Stimulated activated CD8-positive, alpha-beta memory T cell treated with anti-CD3 and anti-CD28 coated beads, Interleukin-12 subunit alpha, Interleukin-12 subunit beta, amount 100 ng/mL, for 1 hour (primary cell): Measurements from ENCODE around the gene KCNRG.
"Not testable (repeated sequence)": the region's sequence is repeated elsewhere in the genome, so short reads cannot be mapped to it uniquely, and the experiment has no call there.

ENCODE experiments used
- DNase-seq: peaks from one replicate; pipeline ENCODE4 v3.0.0-alpha.2; 2020; ENCODE audit warnings: low read depth

KCNRG gene

DNA sequence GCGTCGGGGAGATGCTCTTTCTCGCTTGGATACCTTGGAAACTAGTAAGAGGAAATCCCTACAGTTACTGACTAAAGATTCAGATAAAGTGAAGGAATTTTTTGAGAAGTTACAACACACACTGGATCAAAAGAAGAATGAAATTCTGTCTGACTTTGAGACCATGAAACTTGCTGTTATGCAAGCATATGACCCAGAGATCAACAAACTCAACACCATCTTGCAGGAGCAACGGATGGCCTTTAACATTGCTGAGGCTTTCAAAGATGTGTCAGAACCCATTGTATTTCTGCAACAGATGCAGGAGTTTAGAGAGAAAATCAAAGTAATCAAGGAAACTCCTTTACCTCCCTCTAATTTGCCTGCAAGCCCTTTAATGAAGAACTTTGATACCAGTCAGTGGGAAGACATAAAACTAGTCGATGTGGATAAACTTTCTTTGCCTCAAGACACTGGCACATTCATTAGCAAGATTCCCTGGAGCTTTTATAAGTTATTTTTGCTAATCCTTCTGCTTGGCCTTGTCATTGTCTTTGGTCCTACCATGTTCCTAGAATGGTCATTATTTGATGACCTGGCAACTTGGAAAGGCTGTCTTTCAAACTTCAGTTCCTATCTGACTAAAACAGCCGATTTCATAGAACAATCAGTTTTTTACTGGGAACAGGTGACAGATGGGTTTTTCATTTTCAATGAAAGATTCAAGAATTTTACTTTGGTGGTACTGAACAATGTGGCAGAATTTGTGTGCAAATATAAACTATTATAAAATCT lies 2.7 kb upstream of the KCNRG start:
- DNase-seq = no peak

DNA sequence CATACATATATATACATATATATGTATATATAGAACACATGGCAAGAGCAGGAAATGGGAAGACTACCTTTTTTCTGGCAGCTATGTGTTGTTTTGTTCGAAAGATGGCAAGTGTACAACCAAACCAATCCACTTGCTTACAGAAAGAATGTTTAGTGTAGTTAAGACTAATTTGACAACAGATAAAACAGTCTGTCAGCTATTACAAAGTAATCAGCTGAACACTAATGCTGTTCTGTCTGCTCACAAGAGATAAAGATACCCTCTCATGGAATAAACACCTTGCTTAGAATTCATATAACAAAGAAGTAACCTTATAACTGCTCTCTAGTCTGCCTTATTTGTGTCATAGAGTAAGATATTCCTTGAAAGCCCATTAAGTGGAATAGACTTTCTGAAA lies 858 bp upstream of the KCNRG start:
- DNase-seq = no peak

DNA sequence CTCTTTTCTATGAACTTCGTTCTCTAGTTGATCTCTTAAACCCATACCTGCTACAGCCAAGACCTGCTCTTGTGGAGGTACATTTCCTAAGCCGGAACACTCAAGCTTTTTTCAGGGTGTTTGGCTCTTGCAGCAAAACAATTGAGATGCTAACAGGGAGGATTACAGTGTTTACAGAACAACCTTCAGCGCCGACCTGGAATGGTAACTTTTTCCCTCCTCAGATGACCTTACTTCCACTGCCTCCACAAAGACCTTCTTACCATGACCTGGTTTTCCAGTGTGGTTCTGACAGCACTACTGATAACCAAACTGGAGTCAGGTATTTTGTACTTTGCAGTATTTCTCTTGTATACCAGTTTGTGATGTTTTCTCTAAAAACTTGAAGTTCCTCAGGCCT lies 506 bp downstream of the KCNRG start:
- no peak for DNase-seq

DNA sequence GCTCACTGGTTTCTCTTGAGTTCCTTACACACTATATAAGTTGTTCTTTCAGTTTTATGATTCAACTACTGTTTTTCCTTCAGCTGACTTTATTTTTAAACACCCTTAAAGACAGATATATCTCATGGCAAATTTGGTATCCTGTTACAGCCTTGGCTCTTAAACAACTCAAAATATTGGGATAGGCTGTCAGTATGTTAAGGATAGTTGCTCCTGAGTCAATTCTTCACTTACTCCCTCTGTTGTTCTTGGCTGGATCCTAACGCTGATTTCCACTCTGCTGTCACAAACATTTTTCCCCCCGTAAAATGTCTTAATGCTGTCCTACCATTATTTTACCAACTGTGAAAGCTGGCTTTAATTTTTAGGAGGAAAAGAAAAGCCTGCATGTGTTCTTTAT lies 1.2 kb downstream of the KCNRG start:
- no peak for DNase-seq

DNA sequence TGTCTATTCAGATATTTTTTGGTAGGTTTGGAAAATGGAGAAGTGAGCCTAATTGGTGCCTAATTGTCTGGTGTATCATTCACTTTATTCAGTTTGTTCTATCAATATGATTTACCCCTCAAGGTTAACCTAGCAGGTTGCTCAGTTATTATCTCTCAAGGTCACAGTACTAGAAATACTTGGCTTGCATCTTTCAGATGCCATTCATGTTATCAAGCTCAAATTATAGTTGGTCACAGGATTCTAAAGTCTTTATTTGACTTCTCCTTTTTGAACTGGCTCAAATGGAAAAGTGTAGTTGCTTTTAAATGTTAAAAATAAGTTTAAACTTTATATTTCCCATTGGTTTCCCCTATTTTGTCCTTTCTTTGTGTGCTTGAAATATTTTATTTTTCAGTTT lies 2.6 kb downstream of the KCNRG start:
- DNase-seq = no peak

DNA sequence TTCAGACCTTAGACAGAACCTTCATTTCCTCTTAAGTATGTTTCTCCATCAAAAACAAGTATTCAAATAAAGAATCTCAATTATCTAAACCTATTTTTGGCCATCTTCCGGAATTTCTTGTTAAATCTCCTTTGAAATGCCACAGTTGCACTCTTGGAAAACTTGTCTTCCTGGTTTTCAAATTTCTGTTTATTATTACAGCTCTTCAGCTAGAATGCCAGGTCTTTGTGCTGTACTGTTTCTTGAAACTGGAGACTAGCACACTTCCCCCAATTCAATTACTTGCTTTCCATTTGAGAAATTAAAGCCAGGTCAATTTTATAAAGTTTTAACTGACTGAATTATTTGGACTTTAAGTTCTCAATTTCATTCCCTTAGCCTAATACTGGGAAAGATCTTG lies 10.2 kb downstream of the KCNRG start:
- DNase-seq = no peak

DNA sequence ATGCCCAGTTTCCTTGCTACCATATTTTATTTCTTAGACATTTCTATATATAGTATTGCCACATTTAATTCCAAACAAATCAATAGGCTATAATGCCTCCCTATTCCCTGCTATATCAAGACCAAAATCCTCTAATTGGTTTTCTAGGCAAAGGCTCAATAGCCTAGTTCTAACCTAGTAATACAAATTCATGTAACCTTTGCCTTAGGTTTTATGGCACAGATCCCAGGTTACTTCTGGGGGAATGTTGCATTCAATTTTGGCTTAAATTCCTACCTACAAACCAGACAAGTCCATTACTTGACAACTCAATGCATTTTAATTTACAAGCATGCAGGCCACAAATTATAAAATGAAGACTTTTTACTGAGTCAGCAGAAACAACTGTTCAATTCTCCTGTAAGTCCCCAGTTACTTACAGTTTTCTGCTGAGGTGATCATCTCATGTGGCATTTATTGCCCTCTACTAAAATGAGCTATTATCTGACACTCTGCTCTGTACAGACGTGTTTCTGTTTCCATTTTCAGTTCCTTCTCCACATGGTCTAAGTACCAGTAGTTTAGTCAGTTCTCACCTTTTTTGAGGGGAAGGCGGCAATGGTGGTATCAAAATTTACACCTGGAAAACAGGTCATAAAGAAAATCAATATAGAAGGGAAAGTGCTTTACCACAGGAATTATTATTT lies 11.7 kb downstream of the KCNRG start:
- no peak for DNase-seq

DNA sequence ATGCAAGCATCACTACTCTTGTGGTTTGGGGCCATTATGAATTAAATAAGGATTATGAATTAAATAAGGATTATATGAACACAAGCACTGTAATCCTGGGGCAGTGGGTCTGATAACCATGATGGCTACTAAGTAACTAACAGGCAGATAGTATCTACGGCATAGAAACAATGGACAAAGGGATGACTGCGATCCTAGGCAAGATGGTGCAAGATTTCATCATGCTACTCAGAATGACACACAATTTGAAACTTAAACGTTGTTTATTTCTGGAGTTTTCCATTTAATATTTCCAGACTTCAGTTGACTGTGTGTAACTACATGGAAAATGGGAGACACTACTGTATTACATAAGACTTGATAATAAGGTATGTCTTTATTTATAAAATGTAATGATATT lies 15.1 kb downstream of the KCNRG start:
- DNase-seq = no peak

DNA sequence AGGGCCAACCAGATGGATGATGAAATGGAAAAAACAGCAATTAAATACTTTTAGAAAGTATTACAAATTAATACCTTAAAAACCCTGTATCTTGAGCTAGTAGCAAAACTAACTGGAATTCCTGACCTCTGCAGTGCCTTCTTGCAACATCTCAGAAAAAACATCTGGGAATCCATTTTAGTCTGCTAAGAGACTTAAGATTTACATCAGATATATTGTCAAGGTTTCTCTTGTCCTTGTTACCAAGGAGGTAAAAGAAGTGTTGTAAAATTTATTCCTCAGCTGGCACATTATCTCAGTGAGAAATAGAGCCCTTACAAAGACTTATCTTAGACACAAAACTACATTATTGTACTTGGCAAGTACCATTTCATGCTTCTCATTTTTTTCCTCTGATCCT lies 18.5 kb downstream of the KCNRG start:
- no peak for DNase-seq

DNA sequence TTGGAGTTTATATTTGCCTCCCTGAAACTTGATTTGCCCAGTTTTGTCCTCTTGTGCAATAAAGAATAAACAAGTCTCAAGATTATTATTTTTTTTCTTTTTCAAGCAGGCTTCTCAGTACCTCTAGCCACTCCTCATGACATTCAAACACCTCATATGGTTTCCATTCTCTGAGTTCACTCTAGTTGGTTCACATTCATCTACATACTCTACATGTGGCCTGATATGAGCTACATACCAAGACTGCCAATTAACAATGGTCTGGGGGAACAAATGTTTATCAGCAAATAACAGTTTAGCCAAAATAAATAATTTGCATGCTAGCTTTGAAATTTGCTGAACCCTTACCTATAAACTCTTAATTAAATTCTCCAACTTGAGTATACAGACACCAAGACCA lies 22.5 kb downstream of the KCNRG start:
- no peak for DNase-seq

DNA sequence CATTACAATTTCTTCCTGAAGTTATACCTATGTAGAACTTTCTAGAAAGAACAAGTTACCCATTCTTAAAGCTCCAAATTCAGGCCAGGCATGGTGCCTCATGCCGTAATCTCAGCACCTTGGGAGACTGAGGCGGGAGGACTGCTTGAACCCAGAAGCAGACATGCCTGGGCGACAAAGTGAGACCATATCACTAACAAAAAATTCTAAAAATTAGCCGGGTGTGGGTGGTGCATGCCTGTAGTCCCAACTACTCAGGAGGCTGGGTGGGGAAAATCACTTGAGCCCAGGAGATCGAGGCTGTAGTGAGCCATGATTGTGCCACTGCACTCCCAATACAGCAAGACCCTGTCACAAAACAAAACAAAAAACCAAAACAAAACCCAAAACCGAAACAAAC lies 23.0 kb downstream of the KCNRG start:
- no peak for DNase-seq

DNA sequence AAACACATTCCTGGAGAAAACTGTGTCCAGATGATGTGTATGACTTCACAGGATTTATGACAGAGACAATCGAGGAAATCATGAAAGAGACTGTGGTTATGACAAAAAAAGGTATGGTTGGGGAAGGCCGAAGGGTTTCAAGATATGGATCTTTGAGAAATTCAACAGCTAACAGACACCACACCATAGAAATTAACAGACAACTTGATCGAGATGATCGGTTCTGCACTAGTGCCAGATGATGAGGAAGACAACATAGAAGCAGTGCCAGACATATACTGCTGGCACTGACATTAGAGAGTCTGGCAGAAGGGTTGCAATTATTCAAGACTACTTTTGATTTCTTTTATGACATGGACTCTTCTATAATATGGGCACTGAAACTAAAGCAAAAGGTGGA lies 37.2 kb downstream of the KCNRG start:
- no peak for DNase-seq

DNA sequence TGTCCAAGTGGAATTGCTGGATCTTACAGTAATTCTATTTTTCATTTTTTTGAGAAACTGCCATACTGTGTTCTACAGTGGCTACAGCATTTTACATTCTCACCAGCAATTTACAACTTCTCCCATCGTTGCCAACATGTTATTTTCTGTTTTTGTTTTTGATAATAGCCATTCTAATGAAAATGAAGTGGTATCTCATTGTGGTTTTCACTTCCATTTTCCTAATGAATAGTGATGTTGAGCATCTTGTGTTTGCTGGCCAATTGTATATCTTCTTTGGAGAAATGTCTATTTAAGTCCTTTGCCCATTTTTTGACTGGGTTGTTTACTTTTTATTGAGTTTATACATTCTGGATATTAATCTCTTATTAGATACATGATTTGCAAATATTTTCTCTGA lies 38.6 kb downstream of the KCNRG start:
- no peak for DNase-seq

DNA sequence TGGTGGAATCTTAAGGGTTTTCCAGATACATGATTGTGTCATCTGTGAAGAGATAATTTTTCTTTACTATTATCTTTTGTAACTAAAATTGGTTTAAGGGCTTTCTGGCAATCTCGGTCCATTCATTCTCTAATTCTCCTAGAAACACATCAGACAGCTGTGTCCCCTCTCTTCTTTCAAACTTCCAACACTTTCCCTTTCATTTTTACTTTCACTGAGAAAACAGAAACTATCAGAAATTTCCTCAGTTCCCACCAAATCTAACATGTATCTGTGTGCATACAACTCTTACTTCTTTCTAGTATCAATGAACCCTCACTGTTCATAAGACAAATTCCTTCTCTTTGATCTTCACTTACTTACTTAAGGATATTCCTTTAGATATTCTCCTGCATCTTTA lies 40.2 kb downstream of the KCNRG start:
- no peak for DNase-seq

DNA sequence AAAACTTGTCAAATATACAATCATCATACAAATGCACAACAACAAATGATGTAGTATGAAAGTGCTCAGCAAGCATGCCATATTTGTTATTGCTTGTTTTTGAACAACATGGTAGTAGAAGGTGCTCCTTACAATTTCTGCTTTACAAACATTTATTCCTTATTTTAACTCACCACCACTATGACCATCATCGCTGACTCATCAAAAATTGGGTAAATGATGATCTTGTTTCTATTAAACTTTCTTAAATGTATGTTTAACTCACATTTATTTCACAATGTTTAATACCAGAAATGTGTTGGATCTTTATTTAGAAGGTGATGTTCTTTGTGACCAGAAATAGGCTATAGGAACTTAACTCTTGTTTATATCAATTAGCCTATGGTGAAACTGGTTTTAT lies 45.5 kb downstream of the KCNRG start:
- DNase-seq = no peak

DNA sequence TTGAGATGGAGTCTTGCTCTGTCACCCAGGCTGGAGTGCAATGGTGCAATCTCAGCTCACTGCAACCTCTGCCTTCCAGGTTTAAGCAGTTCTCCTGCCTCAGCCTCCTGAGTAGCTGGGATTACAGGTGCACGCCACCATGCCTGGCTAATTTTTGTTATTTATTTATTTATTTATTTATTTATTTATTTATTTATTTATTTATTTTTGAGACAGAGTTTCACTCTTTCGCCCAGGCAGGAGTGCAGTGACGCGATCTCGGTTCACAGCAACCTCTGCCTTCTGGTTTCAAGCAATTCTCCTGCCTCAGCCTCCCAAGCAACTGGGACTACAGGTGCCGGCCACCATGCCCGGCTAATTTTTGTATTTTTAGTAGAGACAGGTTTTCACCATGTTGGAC lies 47.1 kb downstream of the KCNRG start:
- not testable (repeated sequence) for DNase-seq

DNA sequence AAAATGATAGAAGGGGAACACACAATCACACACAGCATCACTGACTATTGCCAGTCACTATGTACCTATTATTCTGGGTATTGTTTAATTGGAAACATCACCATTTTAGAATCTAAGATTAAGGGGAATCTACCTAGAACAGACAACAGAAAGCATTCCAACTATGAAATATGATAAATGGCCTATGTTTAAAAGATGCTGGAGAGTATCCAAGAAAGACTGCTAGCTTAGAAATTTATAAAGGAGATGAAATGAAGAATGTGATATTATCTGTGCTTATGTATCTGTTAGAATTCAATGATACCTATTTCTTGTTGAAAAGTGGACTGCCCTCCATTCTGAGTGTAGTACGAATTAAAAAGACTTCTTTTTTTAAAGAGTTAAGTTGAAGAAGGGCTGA lies 50.5 kb downstream of the KCNRG start:
- DNase-seq = no peak

DNA sequence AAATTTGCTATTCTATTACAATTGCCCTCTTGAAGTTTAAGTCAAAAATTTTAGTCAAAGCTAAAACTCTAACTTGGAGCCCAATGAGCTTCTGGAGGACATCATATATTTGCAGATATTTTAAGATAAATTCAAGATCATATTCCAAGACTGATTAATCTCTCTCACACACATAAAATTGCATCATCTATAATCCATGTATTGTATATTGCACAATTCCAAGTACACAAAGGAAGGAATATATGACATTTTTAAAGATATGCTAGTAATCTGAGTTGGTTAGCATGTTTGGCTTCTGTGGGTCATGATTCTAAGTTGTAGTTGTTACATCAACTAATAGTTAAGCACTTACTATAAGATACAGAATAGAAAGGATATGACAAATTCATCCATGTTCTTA lies 53.3 kb downstream of the KCNRG start:
- no peak for DNase-seq

DNA sequence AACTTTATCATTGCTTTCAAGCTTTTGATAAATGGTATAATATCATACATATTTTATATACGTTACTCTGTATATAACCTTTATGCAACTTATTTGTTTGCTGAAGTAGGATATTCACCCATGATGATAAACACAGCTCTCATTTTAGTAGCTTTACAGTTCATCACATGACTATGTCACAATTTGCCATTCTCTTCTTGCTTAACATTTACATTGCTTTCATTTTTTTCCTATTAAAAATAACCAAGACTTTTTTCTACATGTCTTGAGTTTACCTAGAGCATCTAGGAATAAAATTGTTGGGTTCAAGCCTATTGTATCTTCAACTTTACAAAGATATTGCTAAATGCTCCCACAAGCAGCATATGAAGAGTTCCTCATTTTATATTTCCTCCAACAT lies 54.0 kb downstream of the KCNRG start:
- DNase-seq = no peak

DNA sequence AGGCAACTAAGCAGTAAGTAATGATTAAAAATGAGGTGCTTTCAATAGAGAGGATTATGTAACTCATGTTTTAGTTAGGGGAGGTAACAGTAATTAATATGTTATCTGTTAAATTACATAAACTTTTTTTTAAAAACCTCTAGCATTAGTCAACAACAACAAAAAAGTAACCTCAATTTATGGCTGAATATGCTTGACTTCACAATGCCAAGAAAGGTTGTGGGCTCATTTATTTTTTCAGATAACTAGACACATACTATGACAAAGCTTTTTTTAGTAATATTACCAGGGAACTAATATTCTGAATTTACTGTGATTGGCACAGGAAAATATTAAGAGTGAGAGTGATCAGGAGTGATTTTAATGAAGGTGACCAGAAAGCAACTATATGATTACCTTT lies 54.9 kb downstream of the KCNRG start:
- no peak for DNase-seq
